Measurements from ENCODE around the gene KISS1. TPM values are rescaled to one million over a fixed set of nuclear protein-coding genes. Genes with fewer than 3 reads are reported as not detected.

The KISS1 gene
- total and polyA plus RNA-seq, 3 donors from 2014 or later: 1.8 to 3.7 (median 3.5) TPM

DNA sequence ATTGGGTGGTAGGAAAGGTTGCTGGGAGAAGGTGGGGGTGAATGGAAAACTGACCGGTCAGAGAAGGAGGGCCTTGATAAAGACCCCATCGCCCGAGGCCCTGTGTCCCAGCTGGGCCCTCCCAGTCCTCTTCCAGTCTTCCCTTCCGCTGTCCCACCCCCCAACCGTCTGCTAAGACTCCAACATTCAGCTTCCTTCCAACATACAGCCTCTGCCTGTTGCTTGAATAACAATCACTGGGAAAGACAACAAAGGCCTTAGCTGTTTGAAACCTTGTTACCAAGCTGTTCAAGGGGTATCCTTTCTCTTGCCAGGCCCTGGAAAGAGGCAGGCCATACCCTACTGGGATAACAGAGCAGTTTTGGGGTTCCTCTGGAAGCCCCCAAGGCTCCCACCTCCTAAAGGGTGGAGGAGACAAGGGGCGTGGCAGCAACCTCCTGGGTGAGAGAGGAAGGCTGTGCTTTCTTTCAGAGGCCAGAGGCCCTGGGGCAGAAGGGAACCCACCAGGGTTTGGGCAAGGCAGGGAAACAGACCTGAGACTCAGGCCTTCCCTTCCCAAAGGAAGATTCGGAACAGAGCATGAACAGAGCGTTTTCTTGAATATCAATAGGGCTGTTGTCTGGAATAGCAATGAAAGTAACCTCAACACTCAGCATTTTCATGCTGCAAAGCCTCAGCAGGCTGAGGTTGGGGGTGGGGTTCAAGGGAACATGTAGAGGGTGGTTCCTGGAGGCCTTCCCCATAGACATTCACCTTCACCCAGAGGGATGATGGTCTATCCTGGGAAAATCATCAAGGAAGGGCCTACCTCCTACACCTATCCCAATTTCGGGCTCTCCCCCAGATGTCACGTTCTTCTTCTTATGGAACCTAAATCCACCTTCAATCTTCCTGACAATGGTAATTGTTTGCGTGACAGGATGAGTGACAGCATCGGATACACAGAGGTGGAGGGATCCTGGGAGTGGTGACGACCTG lies 48.6 kb downstream of the KISS1 start:
- WGBS, 2 donors: 63 to 82% methylated on average over 12 to 13 of the region's 13 CpGs
- intact Hi-C loops (cut with DNase I; ENCODE audit: low total_unique reads): no loop called here
- no peak for DNase-seq
- peak overlapping the region; percentile 38 to 63 for H3K27ac ChIP-seq
- peaks cover 69% of the 10 kb centered on the region for H3K4me1 ChIP-seq
- H3K4me3 ChIP-seq: no peak overlapping the region
- H3K27me3 ChIP-seq: no peaks in the 10 kb centered on the region
- TF ChIP-seq, protein P1, sequence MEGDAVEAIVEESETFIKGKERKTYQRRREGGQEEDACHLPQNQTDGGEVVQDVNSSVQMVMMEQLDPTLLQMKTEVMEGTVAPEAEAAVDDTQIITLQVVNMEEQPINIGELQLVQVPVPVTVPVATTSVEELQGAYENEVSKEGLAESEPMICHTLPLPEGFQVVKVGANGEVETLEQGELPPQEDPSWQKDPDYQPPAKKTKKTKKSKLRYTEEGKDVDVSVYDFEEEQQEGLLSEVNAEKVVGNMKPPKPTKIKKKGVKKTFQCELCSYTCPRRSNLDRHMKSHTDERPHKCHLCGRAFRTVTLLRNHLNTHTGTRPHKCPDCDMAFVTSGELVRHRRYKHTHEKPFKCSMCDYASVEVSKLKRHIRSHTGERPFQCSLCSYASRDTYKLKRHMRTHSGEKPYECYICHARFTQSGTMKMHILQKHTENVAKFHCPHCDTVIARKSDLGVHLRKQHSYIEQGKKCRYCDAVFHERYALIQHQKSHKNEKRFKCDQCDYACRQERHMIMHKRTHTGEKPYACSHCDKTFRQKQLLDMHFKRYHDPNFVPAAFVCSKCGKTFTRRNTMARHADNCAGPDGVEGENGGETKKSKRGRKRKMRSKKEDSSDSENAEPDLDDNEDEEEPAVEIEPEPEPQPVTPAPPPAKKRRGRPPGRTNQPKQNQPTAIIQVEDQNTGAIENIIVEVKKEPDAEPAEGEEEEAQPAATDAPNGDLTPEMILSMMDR (IDR thresholded peaks at IDR 0.05): no peak
- no peak for TF ChIP-seq POLR2A (IDR thresholded peaks at IDR 0.05)
- no peaks in the 10 kb centered on the region for H3K36me3 ChIP-seq (ENCODE audit: low read depth, missing control alignments)
- no peaks in the 10 kb centered on the region for H3K9me3 ChIP-seq

DNA sequence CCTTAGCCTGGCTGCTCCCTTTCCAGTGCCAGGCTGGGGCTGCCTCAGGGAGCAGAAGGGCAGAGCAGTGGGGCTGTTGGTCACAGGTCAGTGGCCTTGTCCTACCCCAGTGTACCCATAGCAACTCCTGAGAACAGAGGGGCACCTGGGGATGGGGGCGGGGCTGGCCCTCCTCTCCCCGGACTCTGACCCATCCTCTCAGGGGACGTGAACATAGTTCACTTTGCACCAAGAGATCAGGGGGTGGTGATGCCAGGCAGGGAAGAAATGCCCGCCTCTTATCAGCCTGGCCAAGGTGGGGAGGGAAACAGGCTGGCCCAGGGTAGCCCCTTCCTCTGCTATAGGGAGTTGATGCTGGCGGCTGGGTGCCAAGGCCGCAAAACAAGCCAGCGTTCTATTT lies 49.3 kb downstream of the KISS1 start:
- no peak for DNase-seq
- peak overlapping the region; percentile 38 to 63 for H3K27ac ChIP-seq
- WGBS, 2 donors: 56 to 72% methylated on average over 7 of the region's 7 CpGs
- H3K4me1 ChIP-seq: peaks cover 70% of the 10 kb centered on the region
- H3K27me3 ChIP-seq: no peaks in the 10 kb centered on the region
- TF ChIP-seq, protein P1 (IDR thresholded peaks at IDR 0.05): no peak
- no peak for TF ChIP-seq POLR2A (IDR thresholded peaks at IDR 0.05)
- intact Hi-C loops (cut with DNase I; ENCODE audit: low total_unique reads): no loop called here
- no peak overlapping the region for H3K4me3 ChIP-seq
- no peaks in the 10 kb centered on the region for H3K9me3 ChIP-seq
- no peaks in the 10 kb centered on the region for H3K36me3 ChIP-seq (ENCODE audit: low read depth, missing control alignments)

DNA sequence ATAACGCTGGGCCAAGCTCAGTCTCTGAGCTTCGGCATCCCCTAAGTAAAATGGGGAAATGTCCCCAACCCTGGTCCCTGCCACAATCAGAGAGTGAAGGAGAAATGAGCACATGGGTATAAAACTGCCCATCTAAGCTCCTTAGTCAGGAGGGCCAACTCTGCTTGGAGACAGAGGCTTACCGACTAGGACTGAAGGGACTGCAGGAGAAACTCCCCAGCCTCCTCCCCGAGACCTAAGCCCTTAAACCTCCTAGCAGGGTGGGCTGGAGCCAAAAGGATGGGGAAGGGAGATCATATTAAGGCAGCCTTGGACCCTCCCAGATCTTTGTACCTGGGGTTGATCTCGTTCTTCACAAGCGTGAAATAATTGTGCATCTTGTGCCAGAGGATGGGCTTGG lies 50.0 kb downstream of the KISS1 start:
- intact Hi-C loops (cut with DNase I; ENCODE audit: low total_unique reads): no loop called here
- peaks cover 70% of the 10 kb centered on the region for H3K4me1 ChIP-seq
- no peaks in the 10 kb centered on the region for H3K36me3 ChIP-seq (ENCODE audit: low read depth, missing control alignments)
- H3K27ac ChIP-seq: peak overlapping the region in 1 of 2 donors; percentile 11
- no peak for DNase-seq
- no peaks in the 10 kb centered on the region for H3K27me3 ChIP-seq
- 70 to 72% methylated on average over 5 to 6 of the region's 6 CpGs for WGBS, 2 donors
- H3K9me3 ChIP-seq: no peaks in the 10 kb centered on the region
- no peak overlapping the region for H3K4me3 ChIP-seq
- no peak for TF ChIP-seq POLR2A (IDR thresholded peaks at IDR 0.05)
- TF ChIP-seq, protein P1 (IDR thresholded peaks at IDR 0.05): no peak

DNA sequence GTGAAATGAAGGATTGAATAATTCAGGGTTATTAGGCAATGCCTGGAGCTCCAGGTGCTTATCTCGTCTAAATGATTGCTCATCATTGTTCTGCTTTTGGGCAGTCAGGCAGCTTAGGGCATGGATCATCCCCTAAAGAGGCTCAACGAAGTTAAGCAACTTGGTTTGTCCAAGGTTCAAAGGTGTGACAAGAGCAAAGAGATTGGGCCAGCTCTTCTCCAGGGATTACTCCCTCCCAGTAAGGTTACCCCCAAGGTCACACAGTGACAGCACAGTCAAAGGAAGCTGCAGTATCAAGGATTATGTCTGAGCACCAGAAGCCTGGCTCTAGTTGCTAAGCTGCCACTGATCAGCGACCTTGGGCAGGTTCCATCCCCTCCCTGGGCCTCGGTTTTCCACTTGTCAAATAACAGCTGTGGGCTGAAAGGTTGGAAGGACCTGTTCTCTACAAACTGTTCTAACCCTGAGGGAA lies 51.2 kb downstream of the KISS1 start:
- WGBS, 2 donors: 45 to 57% methylated on average over 4 of the region's 4 CpGs
- Histone ChIP-seq H3K9me3 (no peaks in the 10 kb centered on the region), H3K27ac (peak overlapping the region in 1 of 2 donors; percentile 43), H3K4me3 (no peak overlapping the region), H3K27me3 (no peaks in the 10 kb centered on the region), H3K4me1 (peaks cover 63% of the 10 kb centered on the region), H3K36me3 (ENCODE audit: low read depth, missing control alignments) (no peaks in the 10 kb centered on the region)
- intact Hi-C loops (cut with DNase I; ENCODE audit: low total_unique reads): no loop called here
- TF ChIP-seq, protein P1 (IDR thresholded peaks at IDR 0.05): no peak
- TF ChIP-seq POLR2A (IDR thresholded peaks at IDR 0.05): no peak
- DNase-seq: no peak
